Subcutaneous adipose tissue (tissue), 4 donors: Measurements from ENCODE around the gene PSD2. TPM values are rescaled to one million over a fixed set of nuclear protein-coding genes. Genes with fewer than 3 reads are reported as not detected.

Experiments
- CTCF ChIP-seq: fragments of 450-650 bp; IDR thresholded peaks from one replicate; pipeline ENCODE4 v1.5.1; 2016; ENCODE audit warnings: low read depth, mild to moderate bottlenecking, control low read depth, antibody characterized with exemption, moderate library complexity
- total RNA-seq, 4 donors: library from RNA; depleted of rRNA; stranded (reverse); fragments of >200 nt; gene quantifications; one replicate each; pipeline ENCODE4 v1.1.0, GENCODE V29; 2016

PSD2 gene
- total RNA-seq, 4 donors from 2014 or later: 0.17 TPM; not detected in 3

DNA sequence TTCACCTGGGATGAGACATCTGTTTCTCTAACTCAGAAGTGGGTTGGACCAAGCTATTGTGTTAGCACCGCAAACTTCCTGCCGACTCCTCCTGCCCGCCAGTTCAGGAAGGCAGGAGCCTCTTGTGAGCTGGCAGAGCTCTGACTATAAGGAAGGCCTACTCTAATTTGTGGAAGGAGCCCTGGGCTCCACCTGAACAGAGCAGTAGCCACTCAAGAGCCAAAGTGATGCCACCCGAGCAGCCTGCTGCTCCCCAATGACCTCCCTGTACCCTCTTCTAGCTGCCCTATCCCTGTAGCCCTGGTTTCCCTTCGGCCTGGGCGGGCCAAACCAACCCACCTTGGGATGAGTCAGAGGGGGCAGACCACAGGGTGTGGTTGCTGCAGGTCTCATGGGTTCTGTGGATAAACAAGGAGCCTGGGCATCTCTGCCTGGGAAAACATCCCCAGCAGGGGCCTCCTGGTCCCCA lies 81.6 kb downstream of the PSD2 start:
- TF ChIP-seq CTCF: no peak

GRCh38 chr5:139878093-139878492 lies 82.5 kb downstream of the PSD2 start:
- TF ChIP-seq CTCF: no peak

- TF ChIP-seq CTCF: no peak
Observed at GRCh38 chr5:139880416-139881142, 85.0 kb downstream of the PSD2 start.

DNA sequence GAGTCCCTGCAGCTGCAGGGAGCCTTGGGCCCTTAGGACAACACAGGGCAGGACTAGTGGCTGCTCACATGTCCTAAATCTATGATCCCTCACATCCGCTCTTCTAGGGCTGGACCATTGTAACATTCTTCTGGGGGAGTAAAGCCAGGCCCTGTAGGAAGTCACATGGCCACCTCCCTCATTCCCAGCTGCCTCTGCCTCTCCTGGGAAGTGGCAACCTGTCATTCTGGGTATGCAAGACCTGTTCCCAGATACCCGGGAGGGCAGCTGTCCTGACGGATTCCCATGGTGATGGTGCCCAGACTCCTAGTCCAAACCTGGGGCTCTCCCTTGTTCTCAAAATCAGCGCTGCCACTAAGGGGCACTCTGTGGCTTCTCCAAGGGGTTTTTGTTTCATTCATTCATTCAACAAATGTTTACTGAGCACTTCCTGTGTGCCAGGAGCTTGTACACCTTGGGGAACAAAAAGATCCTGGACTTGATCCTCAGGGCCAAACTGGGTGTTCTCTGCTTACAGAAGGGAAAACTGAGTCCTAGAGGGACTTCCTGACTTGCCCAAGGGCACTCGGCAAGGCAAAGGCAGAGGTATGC lies 85.6 kb downstream of the PSD2 start:
- no peak for TF ChIP-seq CTCF

- no peak for TF ChIP-seq CTCF
Observed at GRCh38 chr5:139882316-139882715, 86.7 kb downstream of the PSD2 start.

GRCh38 chr5:139882961-139883539 lies 87.4 kb downstream of the PSD2 start:
- TF ChIP-seq CTCF: no peak

DNA sequence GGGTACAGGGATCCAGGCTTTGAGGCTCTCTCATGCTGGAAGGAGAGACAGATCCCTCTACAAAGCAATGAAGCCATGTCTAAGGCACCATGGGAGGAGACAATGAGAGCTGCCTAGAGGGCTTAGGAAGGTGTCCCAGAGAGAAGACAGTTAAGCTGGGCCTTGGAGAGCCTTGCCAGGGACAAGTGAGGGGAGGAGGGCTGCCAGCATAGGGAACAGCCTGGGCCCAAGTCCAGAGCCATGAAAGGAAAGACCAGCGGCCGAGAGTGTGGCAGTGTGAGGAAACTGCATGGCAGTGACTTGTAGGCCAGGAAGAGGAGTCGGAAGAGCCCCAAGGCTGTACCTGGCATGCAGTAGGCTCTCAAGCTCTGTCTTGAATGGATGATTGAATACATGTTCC lies 88.5 kb downstream of the PSD2 start:
- no peak for TF ChIP-seq CTCF
